GM12878 (cell line): ENCODE results near the gene KCNB1. TPM values are rescaled to one million over a fixed set of nuclear protein-coding genes. Genes with fewer than 3 reads are reported as not detected.

ENCODE experiments used
- ATAC-seq: fragments of 200-7000 bp; cut with Tn5 transposase; 3 replicates; pipeline ENCODE4 v1.9.1; 2020; ENCODE audit warnings: mild to moderate bottlenecking, moderate library complexity
- BruUV-seq: library from RNA; stranded (reverse); fragments of 400-500 nt; replicated peaks from 2 replicates; lab custom pipeline; 2021; lab: Mats Ljungman, UMichigan
- CTCF ChIA-PET: fragments of 300-600 bp; sonication (Branson Sonifier 250); formaldehyde crosslinking; extraction: SDS; loops from one replicate; lab custom pipeline; 2021; ENCODE audit warnings: inconsistent platforms; lab: Yijun Ruan, JAX
- POLR2A ChIA-PET: fragments of 350-600 bp; formaldehyde crosslinking; extraction: SDS; loops from one replicate; lab custom pipeline; 2021; ENCODE audit warnings: inconsistent platforms; lab: Charles Lee
- RAD21 ChIA-PET: fragments of 300-600 bp; sonication (Branson Sonifier 250); formaldehyde crosslinking; loops from one replicate; lab custom pipeline; 2023; ENCODE audit warnings: antibody characterized with exemption; ENCODE audit not compliant: unreplicated experiment; lab: Charles Lee
- SMC1A ChIA-PET: fragments of 300-600 bp; sonication (Branson Sonifier 250); formaldehyde crosslinking; loops from one replicate; lab custom pipeline; 2023; ENCODE audit not compliant: unreplicated experiment, uncharacterized antibody; lab: Charles Lee
- DNase-seq: peaks from one replicate; pipeline ENCODE4 v3.0.0-alpha.2; 2011; ENCODE audit warnings: low read depth, low spot score
- FAIRE-seq: peaks from 3 replicates; lab custom pipeline; 2011; peaks lifted over from hg19 to GRCh38; lab: Jason Lieb, UNC
- H2AFZ ChIP-seq: 2 replicates; pipeline ENCODE4 v1.6.0; 2011; ENCODE audit warnings: low read depth, low read length, control low read depth; ENCODE audit not compliant: control insufficient read depth
- H3K27ac ChIP-seq: 2 replicates; pipeline ENCODE4 v1.5.1; 2011; ENCODE audit warnings: control low read depth; ENCODE audit not compliant: control insufficient read depth, insufficient read depth
- H3K27me3 ChIP-seq, 2 experiments: replicated peaks in 1 of 2; 2 replicates each; pipeline versions ENCODE4 v1.6.0 to v1.6.1; 2011; ENCODE audit warnings: low read length in 1 of 2; ENCODE audit not compliant: control insufficient read depth in 2 of 2, insufficient read depth in 2 of 2
- H3K36me3 ChIP-seq, 2 experiments: 2 replicates each; pipeline ENCODE4 v1.5.1; 2011; ENCODE audit warnings: low read length in 1 of 2; ENCODE audit not compliant: control insufficient read depth in 2 of 2, insufficient read depth in 2 of 2
- H3K4me1 ChIP-seq: 2 replicates; pipeline ENCODE4 v1.6.1; 2011; ENCODE audit warnings: mild to moderate bottlenecking, low read length, moderate library complexity, mixed read lengths; ENCODE audit not compliant: control insufficient read depth, insufficient read depth
- H3K4me2 ChIP-seq: 2 replicates; pipeline ENCODE4 v1.6.0; 2011; ENCODE audit warnings: control low read depth; ENCODE audit not compliant: control insufficient read depth, insufficient read depth
- H3K4me3 ChIP-seq: fragments of 200-600 bp; sonication (generic); 2 replicates; pipeline ENCODE4 v1.5.1; 2016
- H3K79me2 ChIP-seq: 2 replicates; pipeline ENCODE4 v1.6.0; 2011; ENCODE audit warnings: low read length; ENCODE audit not compliant: control insufficient read depth, insufficient read depth
- H3K9ac ChIP-seq: 2 replicates; pipeline ENCODE4 v1.8.0; 2011; ENCODE audit warnings: low read length, control low read depth, mixed read lengths; ENCODE audit not compliant: control insufficient read depth, insufficient read depth
- H3K9me3 ChIP-seq: replicated peaks from 3 replicates; pipeline ENCODE4 v1.5.1; 2011; ENCODE audit warnings: mild to moderate bottlenecking, low read length; ENCODE audit not compliant: control insufficient read depth, insufficient read depth
- H4K20me1 ChIP-seq: 2 replicates; pipeline ENCODE4 v1.6.0; 2011; ENCODE audit not compliant: control insufficient read depth, insufficient read depth
- BHLHE40 ChIP-seq, 2 experiments: fragments of 450-650 bp in 1 of 2; IDR thresholded peaks; 2 replicates each; pipeline ENCODE4 v1.6.1; 2011 to 2017; ENCODE audit warnings: low read depth in 2 of 2, borderline replicate concordance in 1 of 2, improper control_type of control experiment in 1 of 2, low read length in 1 of 2, mild to moderate bottlenecking in 1 of 2
- EED ChIP-seq: sonication (generic); IDR thresholded peaks from 2 replicates; pipeline ENCODE4 v1.6.1; 2016; ENCODE audit warnings: antibody characterized with exemption, low read depth
- MEF2B ChIP-seq: fragments of 450-650 bp; IDR thresholded peaks from 2 replicates; pipeline ENCODE4 v1.6.1; 2018; ENCODE audit warnings: mild to moderate bottlenecking, moderate library complexity; ENCODE audit not compliant: partially characterized antibody, poor library complexity, severe bottlenecking
- PAX5 ChIP-seq: IDR thresholded peaks from 2 replicates; pipeline ENCODE4 v1.6.1; 2011; ENCODE audit warnings: low read depth, low read length, borderline replicate concordance
- POLR2AphosphoS5 ChIP-seq: IDR thresholded peaks from 2 replicates; pipeline ENCODE4 v1.6.1; 2011; ENCODE audit warnings: mild to moderate bottlenecking, low read length, inconsistent platforms
- WGBS: methylation state at CpG from one replicate; pipeline ENCODE4 v1.1.6; 2016; ENCODE audit warnings: low lambda C conversion rate; ENCODE audit not compliant: insufficient replicate concordance, insufficient coverage; ENCODE audit errors: missing lambda C conversion rate; 5-methylcytosine and 5-hydroxymethylcytosine counted together
- in situ Hi-C: fragments of 300-500 bp; cut with MboI; formaldehyde crosslinking; loops from 9 replicates; pipeline ENCODE4 v1.14.3; 2018; ENCODE audit warnings: mixed read lengths
- intact Hi-C: fragments of 100-400 bp; cut with micrococcal nuclease; formaldehyde crosslinking; loops from one replicate; pipeline ENCODE4 v1.14.2; 2022; ENCODE audit not compliant: unreplicated experiment
- polyA plus RNA-seq, 11 experiments: library from polyadenylated mRNA; depleted of rRNA in 4 of 11; unstranded in 6 of 11; stranded (reverse) in 5 of 11; fragments of >200 nt; fragmentation: Nextera tagmentation in 4 of 11; fragmentation: Illumina TruSeq in 1 of 11; extraction: Ambion mirVana in 4 of 11; extraction: Trizol in 1 of 11; gene quantifications; 1 replicate in 1 of 11; 2 replicates in 10 of 11; pipeline versions ENCODE4 v1.2.1 to v1.2.3, GENCODE V29; 2011 to 2016; ENCODE audit warnings: inconsistent platforms in 2 of 11, missing spikeins in 2 of 11, low read depth in 1 of 11
- total RNA-seq, 4 experiments: library from RNA; depleted of rRNA in 3 of 4; stranded (reverse); fragments of >200 nt in 3 of 4; fragmentation: Illumina TruSeq in 1 of 4; extraction: Trizol in 1 of 4; gene quantifications; 2 replicates each; pipeline versions ENCODE4 v1.2.1 to v1.2.3, GENCODE V29; 2013 to 2021

The KCNB1 gene
- total and polyA plus RNA-seq, 10 of the 15 experiments (the other 5 are each of a cell fraction or from before 2014, with no cell fraction given) = 0.02 to 0.08 (median 0.03) TPM; not detected in 7

GRCh38 chr20:49507741-49508434 lies 25.4 kb upstream of the KCNB1 start (continued):
- TF ChIP-seq MEF2B (no peak), POLR2AphosphoS5 (no peak)

- BruUV-seq = no TSS peak
- no peak overlapping the region for H3K4me2 ChIP-seq
- ChIA-PET CTCF (interaction anchor here (0.8 to 3.8 kb wide), 6 partner anchors 30 to 863 kb away, joined by 3 to 22 read pairs (median 3); no protein-coding TSS in a partner anchor), RAD21 (no interaction called here), POLR2A (interaction anchor here (0.5 kb wide), 1 partner anchor 483 kb away, joined by 6 read pairs; no protein-coding TSS in a partner anchor), SMC1A (no interaction called here)
- H3K4me3 ChIP-seq = no peak overlapping the region
- no peaks in the 10 kb centered on the region for H3K79me2 ChIP-seq
- no peaks in the 10 kb centered on the region for H3K4me1 ChIP-seq
- H3K36me3 ChIP-seq = no peaks in the 10 kb centered on the region
- no peak for FAIRE-seq
- WGBS = 0% methylated on average over 8 of the region's 9 CpGs
- intact Hi-C loops = no loop called here
- H2AFZ ChIP-seq = no peak overlapping the region
- no peaks in the 10 kb centered on the region for H4K20me1 ChIP-seq
- no peak for TF ChIP-seq EED
- no peak for TF ChIP-seq BHLHE40 (IDR thresholded peaks at IDR 0.05; ENCODE audit: borderline replicate concordance in 1 of 2, low read depth in 2 of 2, low read length in 1 of 2)
- TF ChIP-seq PAX5 = 0 out of 2 replicates have a peak, but pooled peaks have one; percentile 13
- H3K27me3 ChIP-seq = peaks cover 0 to 4% of the 10 kb centered on the region in 2 experiments; a peak in 2 of 4 replicates
- no peak for ATAC-seq
- no peaks in the 10 kb centered on the region; the same call in 2 of the 3 replicates for H3K9me3 ChIP-seq
- H3K27ac ChIP-seq = no peak overlapping the region
- no peak for DNase-seq
- in situ Hi-C loops = loop anchor here (25.0 kb wide), 1 partner anchor 168 kb away; no protein-coding TSS in a partner anchor
- no peak overlapping the region for H3K9ac ChIP-seq
Observed at GRCh38 chr20:49505518-49505917, 23.1 kb upstream of the KCNB1 start.
